NCI-H1092 (cell line): ENCODE measurements around the gene MOB3A.
A peak's percentile ranks its signal among the peaks of the same experiment; 100 is the strongest.

Experiments used
- DNase-seq: peaks from one replicate; lab custom pipeline; 2025; lab: John Stamatoyannopoulos, UW

Gene MOB3A

DNA sequence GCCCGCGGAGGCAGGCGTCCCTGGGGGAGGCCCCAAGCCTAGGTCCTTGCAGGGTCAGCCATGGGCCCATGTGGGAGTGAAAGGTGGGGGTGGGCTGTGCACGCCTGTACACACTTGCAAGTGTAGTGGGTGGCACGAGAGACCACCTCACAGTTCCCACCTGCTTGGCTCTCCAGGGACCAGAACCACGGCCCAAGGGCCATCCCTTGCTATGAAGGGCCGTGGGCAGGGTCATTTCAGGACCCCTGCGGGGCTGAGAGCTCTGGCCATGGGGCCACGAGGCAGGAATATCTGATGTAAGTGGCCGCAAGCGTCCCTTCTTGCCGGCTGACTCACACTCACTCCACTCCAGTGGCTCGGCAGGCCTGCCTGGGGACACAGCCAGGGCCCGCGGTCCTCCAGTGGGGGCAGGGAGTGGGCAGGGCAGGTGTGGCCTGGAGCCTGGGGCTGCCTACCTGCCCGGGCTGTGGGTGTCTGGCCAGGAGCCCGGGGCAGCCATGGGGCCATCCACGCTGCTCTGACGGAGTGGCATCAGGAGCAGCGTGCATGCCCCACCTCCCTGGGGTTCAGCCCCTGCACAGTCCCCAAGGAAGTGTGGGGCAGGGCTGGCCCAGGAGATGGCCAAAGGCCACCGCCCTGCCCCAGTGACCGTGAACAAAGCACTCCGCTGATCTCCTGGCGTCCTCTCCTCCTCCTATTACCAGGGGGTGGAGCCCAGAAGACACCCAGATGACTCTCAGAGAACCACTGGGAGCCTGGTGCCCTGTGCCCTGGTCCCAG is 36.5 kb downstream of the MOB3A start:
- DNase-seq, result no peak

DNA sequence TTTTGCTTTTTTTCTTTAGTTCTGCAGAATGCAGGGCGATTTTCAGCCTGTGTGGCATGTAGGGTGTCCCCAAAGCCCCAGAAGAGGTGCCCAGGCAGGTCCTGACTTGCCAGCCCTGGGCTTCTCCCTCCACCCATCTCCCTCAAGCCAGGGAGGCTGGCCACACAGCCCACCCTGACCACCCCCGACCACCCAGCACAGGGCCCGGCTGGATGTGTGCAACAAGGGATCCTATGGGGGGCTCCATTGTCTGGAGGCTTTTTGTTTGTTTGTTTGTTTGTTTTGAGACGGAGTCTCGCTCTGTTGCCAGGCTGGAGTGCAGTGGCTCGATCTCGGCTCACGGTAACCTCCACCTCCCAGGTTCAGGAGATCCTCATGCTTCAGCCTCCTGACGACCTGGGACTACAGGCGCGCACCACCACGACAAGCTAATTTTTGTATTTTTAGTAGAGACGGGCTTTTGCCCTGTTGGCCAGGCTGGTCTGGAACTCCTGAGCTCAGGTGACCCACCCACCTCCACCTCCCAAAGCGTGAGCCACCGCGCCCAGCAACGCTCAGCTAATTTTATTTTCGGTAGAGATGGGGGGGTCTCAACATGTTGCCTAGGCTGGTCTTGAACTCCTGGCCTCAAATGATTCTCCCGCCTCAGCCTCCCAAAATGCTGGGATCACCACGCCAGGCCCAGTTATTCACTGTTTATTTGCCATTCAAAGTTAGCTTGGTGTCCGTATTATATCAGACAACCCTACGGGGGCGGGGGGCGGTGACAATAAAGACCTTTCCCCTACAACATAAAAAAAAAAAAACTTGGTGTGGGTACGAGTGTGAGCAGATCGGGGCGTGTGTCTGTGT is 37.3 kb downstream of the MOB3A start:
- no peak for DNase-seq

DNA sequence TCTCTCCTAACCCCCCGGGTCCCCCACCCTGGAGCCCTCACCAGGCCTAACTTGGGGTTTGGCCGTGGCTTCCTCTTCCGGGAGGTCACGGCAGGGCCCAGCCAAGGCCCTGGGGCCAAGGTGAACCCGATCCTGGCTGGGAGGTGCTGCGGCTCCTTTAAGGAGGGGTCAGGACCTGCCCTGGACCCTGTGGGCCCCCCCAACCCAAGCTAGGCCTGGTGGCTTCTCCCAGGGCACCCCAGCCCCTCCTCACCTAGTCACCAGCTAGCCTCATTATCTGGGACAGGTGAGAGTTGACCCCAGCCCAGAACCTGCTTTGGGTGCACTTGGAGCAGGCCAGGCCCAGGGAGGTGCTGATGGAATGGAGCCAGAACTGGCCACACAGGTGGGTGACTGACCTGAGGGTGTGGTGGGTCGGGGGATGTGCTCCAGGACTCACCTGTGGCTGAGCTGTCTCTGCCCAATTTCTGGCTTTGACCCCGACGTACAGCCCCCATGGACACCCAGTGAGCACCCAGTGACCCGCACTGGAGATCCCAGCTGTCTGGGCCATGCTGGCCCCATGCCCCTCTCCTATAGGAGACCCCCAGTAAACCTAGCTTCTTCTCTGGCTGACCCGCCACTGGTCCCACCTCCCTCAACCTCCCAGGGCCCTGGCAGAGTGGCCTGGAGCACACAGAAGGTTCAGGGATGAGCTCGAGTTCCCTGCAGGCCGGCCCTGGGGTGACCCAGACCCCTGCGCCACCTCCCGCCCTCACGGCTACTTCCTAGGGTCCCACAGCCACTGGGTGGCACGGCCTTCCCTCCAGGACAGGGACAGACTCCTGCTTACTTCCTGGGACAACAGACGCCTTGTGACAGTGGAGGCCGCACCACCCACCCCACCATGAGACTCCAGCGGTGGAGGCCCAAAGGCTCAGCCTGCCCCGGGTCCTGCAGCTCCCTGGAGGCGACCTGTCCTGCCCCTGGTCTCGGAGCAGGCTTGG is 38.3 kb downstream of the MOB3A start:
- DNase-seq, result no peak

DNA sequence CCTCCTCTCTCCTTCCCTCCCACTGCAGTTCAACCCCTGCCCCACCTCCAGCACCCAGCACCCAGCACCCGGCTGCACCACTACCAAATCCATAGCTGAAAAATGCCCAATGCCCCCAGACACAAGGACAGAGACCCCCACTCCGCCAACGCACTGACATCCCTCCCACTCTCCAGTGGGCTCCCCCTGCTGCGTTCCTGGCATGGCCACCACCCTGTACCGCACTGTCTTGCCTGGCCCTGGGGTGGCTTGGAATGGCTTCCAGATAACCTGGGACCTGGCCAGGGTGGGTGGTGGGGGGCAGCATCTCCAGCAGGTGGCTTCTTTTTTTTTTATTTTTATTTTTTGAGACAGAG is 39.3 kb downstream of the MOB3A start:
- DNase-seq, result no peak

DNA sequence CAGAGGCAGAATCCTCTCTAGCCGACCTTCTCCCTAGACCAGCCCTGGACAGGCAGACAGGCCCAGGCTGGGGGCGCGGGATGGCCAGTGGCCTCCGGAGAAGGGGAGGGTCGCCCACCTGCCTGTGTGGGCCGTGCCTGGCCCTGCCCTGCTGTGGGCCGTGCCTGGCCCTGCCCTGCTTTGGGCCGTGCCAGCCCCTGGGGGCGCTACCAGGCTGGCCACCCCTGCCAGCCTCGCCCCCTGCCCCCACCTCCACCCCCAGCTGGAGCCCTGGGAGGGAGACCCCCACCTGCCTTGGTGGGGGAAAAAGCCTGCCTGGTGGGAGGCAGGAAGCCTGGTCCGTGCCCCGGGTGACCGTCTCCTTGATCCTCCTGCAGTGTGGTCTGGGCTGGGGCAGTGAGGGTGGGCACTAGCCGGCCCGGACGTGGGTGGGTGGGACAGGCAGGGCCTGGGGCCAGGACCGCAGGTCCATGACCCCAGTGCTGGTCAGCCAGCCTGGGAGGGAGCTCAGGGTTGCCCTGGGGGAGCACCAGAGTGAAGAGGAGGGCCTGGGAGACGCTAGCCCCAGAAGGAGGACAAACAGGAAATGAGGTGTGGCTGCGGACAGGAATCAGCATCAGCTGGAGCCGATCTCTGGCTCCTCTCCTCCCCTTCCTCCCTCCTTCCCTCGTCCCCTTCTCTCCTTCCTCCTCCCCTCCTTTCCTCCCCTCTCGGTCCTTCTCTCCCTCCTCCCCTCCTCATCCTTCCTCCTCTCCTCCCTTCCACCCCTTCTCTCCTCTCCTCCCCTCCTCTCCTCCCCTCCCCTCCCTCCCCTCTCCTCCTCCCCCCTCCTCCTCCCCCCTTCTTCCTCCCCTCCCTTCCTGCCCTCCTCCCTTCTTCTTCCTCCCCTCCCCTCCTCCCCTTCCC is 39.9 kb downstream of the MOB3A start:
- DNase-seq, result no peak

DNA sequence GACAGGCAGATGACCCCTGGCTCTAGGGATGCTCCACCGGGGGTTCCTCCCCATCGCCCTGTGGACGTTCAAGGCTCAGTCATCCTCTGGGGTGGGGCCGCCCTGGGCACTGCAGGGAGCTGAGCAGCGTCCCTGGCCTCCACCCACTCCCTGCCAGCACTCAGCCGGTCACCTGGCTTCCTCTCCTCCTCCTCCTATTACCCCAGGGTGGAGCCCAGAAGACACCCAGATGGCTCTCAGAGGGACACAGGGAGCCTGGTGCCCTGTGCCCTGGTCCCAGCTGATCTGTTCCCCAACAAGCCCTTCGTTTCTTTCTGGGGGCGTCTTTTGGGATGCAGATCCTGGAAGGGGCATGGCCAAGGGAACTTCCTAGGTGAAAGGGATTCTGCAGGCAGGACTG is 41.4 kb downstream of the MOB3A start:
- no peak for DNase-seq

DNA sequence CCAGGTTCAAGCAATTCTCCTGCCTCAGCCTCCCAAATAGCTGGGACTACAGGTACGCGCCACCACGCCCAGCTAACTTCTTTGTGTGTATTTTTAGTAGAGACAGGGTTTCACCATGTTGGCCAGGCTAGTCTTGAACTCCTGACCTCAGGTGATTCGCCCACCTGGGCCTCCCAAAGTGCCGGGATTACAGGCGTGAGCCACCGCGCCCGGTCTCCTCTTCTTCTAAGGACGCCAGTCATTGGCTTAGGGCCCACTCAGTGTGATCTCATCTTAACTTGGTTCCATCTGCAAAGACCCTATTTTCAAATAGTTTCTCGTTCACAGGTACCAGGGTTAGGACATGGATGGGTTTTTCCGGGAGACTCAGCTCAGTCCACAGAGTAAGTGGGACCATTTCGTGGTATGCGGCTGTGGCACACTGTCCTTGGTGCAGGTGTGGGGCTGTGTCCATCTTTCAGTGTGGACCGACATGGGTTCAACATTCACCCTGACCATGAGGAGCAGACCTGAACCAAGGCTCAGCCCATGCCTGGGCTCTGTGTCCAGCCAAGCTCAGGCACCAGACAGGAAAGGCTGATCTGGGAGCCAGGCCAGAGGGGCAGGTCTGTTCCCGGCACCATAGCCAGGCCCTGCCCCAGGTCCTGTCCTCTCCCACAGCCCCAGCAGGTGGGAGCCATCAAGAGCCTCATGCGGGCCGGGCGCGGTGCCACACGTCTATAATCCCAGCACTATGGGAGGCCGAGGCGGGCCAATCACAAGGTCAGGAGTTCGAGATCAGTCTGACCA is 42.3 kb downstream of the MOB3A start:
- DNase-seq, result no peak

DNA sequence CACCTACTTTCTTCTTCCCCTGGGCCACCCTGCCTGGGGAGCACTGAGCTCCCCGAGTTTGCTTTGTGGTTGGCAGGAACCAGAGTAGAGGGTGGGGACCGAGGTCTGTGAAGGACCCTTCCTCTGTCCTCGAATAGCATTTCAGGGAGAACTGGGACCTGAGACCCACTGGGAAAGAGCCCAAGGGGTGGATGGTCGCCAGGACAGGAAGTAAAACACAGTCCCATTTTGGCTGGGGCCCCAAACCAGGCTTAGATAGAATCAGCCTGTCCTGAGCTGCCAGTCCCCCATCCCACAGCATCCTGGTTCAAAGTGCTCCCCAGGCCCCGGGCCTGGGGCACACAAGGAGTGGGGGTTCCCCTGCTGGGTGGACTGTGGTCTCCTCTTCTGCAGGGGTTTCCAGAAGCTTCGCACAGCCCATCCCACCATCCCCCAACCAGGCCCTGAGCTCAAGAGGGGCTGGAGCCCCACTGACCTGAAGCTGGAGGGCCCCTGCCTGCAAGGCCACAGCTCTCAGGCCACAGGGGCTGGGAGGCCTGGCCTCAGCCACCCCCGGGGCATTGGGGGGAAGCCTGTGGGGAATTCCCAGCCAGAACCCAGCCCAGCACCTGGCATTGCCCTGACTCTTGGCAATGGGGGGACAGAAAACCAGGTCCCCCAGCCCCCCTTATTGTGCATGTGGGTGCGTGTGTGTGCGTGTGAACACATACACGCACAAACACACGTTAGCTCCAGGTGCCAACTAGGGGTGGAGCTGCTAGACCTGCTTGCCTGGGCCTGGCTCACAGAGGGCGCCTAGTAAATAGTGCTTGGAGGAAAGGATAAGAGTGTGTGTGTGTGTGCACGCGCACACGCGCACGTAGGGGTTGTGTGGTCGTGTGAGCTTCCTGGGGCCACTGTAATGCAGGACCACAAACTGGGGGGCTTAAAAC is 44.1 kb downstream of the MOB3A start:
- no peak for DNase-seq

DNA sequence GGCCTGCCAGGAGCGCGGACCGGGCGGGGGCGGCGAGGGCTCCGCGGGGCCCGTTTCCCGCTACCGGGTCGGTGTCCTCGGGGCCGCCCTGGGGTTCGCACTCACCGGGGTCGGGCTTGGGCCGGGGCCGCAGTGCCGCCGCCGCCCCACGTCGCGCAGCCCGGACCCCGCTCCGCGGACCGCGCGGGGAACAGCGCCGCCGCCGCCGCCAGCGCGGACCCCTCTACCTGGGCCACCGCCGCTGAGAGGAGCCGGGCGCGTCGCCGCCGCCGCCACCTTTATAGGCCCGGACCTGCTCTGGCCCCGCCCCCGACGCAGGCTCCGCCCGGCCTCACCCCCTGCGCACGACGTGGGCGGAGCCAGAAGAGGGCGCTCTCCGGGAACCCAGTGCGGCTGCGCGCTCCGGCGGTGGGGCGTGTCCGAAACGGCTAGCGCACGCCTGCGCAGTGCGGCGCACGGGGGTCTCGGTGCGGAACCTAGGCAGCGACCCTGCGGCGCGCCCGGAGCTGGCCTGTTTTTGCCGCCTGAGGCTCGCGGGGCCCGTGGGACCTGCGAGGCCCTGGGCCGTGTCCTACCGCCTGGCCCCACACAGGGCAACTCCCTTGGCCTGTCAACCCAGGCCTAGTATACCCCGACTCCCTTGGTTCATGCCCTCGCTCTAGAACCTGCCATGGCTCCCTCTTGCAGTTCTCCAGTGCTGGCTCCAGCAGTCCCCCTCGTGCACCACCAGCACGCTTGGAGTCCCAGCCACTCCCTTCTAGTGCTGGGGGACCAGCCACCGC is 44.9 kb downstream of the MOB3A start, which contains the start of gene MKNK2:
MKNK2 (minus strand) TSS at position 254 of the 782 bp plus-strand sequence. CDS start 393 bp downstream, outside the sequence.
- peak; percentile 80 for DNase-seq

DNA sequence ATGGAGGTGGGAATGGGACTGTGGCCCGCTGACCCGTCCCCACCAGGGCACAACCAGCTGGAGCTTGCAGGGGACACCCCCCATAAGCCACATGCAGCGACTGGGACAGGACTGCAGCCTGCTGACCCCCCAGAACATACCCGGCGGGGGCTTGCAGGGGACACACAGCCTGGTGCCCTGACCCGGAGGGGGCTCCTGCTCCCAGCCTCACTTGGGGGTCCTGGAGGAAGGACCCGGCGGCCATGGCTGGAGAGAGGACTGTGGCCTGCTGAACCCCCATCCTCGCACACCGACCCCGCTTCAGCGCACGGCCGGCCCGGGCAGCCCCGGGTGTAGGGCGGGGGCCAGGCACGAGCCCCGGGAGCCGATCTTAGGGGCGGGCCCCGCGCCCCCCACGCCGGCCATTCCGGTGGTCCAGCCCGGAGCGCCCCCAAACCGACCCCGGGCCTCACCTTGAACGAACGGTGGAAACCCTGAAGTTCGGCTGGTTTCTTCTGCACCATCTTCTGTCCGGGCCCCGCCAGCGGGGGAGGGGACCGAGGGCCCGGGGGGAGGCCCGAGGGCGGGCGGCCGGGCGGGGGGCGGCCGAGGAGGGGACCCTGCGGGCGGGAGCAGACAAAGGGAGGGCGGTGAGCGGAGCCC is 45.7 kb downstream of the MOB3A start:
- no peak for DNase-seq

DNA sequence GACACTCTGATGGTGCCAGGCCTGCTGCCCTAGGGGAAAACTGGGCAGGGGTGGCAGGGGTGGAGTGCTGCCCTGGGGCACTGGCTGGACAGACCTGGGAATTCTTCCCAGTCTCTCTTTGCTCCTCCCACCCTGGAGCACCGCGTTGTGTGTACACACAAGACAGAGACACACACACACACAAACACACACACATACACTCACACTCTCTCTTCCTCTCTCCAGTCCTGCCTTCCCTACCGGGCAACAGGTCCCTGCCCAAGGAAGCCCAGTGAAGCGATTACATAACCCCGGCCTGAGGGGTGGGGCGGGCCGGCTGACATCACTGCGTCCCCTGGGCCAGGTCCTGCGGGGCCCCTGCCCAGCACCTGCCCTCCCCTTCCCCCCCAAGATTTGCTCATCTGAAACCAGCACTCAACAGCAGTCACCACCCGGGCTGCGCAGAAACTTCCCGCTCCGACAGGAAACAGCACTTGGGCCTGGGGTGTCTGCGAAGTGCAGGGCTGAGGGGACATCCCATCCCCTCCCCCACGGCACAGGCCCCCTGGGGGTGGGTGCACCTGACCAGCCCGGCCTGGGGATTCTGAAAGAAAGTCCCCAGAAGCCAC is 46.3 kb downstream of the MOB3A start:
- DNase-seq, result no peak

DNA sequence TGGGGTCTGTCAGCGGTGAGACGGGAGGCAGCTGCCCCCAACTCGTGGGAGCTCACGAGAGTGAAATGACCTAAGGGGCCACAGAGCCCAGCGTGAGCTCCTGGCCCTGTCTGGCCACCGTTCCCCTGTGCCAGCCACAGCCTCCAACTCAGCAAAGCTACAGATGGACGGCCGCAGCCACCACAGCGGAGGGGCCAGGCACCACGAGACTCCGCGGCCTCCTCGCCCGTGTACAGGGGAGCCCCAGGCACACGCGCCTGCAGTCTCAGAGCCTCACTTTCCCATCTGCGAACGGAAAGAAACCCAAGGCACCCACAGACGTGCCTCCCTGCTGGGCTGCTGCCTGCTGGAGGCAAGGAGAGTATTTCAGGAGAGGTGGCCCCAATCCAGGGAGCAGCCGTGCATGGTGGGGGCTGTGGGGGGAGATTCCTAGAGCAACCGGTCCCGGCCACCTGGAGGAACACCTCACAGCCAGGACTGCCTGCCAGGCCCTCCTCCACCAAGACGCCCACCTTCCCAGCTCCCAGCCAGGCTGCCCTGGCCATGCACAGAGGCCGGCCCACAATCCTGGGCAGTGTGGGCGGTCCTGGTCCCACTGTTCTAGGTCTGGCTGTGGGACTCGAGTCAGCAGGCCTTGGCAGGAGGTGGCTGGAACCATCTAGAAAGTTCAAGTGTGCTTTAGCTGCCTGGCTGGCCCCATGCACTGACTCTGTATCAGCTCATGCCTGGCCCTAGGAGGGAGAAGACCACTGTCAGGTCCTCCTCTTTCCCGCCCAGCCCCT is 47.0 kb downstream of the MOB3A start:
- no peak for DNase-seq

DNA sequence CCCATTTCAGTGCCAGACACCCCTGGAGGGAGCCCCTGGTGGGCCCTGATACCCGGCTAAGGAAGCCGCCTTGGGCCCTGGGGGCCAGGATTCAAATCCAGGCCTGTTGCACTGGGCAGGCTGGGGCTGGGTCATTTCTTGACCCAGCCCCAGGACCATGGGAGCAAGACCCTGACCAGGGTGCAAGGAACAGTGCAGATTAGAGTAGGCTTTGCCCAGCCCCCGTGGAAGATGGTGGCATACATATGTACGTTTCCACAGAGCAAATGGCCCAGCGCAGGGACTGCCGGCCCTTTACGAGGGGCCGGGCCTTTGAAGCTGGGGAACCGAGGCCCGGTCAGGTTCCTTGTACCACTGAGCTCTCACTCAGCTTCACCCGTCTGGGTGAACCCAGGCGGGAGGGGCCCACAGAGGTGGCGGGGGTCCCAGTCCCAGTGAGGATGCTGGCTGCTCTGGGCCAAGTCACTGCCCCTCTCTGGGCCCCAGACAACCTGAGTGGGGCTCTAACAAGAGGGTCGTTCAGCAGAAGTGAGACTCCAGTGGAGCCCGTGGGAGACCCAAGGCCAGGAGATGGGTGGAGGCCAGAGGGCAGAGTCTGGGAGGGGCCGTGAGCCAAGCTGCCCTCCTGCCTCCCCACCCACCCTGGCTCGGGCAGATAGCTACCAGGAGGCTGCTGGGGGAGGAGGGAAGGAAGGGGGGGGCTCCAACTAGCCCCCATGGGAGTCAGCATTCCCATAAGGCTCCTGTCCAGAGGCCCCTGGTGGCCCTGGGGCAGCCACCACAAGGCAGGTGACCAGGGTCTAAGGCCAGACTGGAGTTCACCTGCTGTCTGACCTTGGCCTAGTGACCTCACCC is 47.8 kb downstream of the MOB3A start:
- DNase-seq, result no peak

DNA sequence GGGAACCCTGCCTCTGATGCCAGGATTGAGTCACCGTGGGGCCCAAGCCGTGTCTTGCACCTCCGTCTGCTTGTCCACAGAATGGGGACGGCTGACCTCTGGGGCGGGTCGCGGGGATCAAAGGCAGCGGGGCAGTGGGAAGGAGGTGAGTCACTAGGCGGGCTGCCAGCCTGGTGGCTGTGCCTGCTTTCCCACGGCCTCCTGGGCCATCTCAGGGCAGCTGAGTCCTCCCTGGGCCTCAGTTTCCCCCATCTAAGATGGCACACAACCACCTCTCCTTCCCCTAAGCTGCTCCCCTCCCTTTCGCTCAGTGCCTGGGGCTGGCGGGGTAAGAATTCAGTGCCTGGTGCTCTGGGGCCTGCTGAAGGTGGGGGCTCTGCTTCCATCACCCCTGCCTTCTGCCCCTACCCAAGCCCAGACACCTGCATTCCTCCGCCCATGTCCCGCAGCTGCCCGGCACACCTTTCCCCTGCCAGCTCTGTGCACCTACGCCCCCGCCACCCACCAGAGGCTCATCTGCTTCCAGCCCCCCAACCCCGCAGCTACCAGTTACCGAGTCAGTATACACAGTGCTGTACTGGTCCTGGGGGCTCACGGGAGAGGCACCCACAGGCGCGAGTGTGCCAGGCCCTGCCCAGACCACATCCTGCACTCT is 48.5 kb downstream of the MOB3A start:
- no peak for DNase-seq

DNA sequence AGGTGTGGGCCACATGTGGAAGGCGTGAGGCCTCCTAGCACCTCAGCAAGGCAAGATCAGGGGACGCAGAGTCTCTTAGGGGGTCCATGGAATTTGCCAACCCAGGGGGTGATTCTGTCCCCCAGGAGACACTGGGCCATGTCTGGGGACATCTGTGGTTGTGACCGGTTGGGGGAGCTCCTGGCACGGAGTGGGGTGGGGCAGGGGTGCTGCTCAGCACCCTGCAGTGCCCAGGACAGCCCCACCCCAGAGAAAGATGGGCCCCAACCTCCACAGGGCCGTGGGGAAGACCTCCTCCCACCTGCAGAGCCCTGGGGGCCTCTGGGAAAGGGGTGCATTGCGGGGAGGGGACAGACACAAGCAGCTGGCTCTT is 49.1 kb downstream of the MOB3A start:
- DNase-seq, result no peak
